Glutamatergic neuron (in vitro differentiated cells): ENCODE measurements around the gene RAMP1. TPM values are rescaled to one million over a fixed set of nuclear protein-coding genes. Genes with fewer than 3 reads are reported as not detected.

Source experiments
- total RNA-seq: library from RNA; stranded (reverse); fragmentation: NEBNext Ultra II Directional; extraction: Animal tissue kit (Norgen Biotek cat#: 25700); gene quantifications from one replicate; pipeline ENCODE4 v1.2.1, GENCODE V29; 2021; ENCODE audit not compliant: unreplicated experiment

Gene RAMP1
- total RNA-seq, 1 donor from 2014 or later: 7.6 TPM

Other genes with a start within 250 kb of the RAMP1 start
- 112 TPM for gene LRRFIP1, start 232.0 kb upstream of the RAMP1 start, total RNA-seq
- 1.3 TPM for gene RBM44, start 60.8 kb upstream of the RAMP1 start, total RNA-seq
- 43.0 TPM for gene UBE2F, start 107.4 kb downstream of the RAMP1 start, total RNA-seq
- gene SCLY, start 201.4 kb downstream of the RAMP1 start, total RNA-seq: 44.0 TPM
- 0.81 TPM for gene ESPNL, start 240.7 kb downstream of the RAMP1 start, total RNA-seq